Fibroblast of lung (primary cell): ENCODE data around the gene DZIP1. TPM values are rescaled to one million over a fixed set of nuclear protein-coding genes. Genes with fewer than 3 reads are reported as not detected.
A peak's percentile ranks its signal among the peaks of the same experiment; 100 is the strongest.

Experiments used
- DNase-seq, 2 donors: peaks; one replicate each; pipeline versions ENCODE4 v3.0.0 to v3.0.0-alpha.2; 2010; ENCODE audit warnings: low read depth in 2 of 2
- H2AFZ ChIP-seq: 2 replicates; pipeline ENCODE4 v1.5.1; 2012; ENCODE audit warnings: low read length, control low read depth, inconsistent platforms
- H3K27ac ChIP-seq: 2 replicates; pipeline ENCODE4 v1.5.1; 2011; ENCODE audit warnings: low read length, control low read depth; ENCODE audit not compliant: insufficient read depth
- H3K27me3 ChIP-seq: 2 replicates; pipeline ENCODE4 v1.5.1; 2011; ENCODE audit warnings: mild to moderate bottlenecking, low read length; ENCODE audit not compliant: control insufficient read depth, insufficient read depth
- H3K36me3 ChIP-seq: 2 replicates; pipeline ENCODE4 v1.5.1; 2011; ENCODE audit warnings: low read length; ENCODE audit not compliant: control insufficient read depth, insufficient read depth
- H3K4me1 ChIP-seq: 2 replicates; pipeline ENCODE4 v1.5.1; 2011; ENCODE audit warnings: low read length; ENCODE audit not compliant: control insufficient read depth, insufficient read depth; ENCODE audit errors: extremely low read depth
- H3K4me2 ChIP-seq: 2 replicates; pipeline ENCODE4 v1.5.1; 2011; ENCODE audit warnings: low read length, control low read depth; ENCODE audit not compliant: insufficient read depth; ENCODE audit errors: extremely low read depth
- H3K4me3 ChIP-seq, 4 experiments: fragments of 200-600 bp in 1 of 4; sonication (generic) in 1 of 4; replicated peaks in 1 of 4; 2 replicates each; pipeline ENCODE4 v1.5.1; 2011 to 2016; ENCODE audit warnings: low read length in 4 of 4, low read depth in 3 of 4, mild to moderate bottlenecking in 3 of 4, control low read depth in 2 of 4, inconsistent platforms in 1 of 4, mixed read lengths in 1 of 4; ENCODE audit not compliant: insufficient read depth in 1 of 4; ENCODE audit errors: control extremely low read depth in 1 of 4
- H3K79me2 ChIP-seq: 2 replicates; pipeline ENCODE4 v1.5.1; 2012; ENCODE audit warnings: mild to moderate bottlenecking, low read length, inconsistent platforms; ENCODE audit not compliant: control insufficient read depth, insufficient read depth
- H3K9ac ChIP-seq: 2 replicates; pipeline ENCODE4 v1.5.1; 2011; ENCODE audit warnings: mild to moderate bottlenecking, low read length, control low read depth; ENCODE audit not compliant: insufficient read depth
- H3K9me3 ChIP-seq: 2 replicates; pipeline ENCODE4 v1.5.1; 2012; ENCODE audit warnings: low read depth, low read length; ENCODE audit not compliant: control insufficient read depth, insufficient read depth
- H4K20me1 ChIP-seq: 2 replicates; pipeline ENCODE4 v1.5.1; 2011; ENCODE audit warnings: low read length; ENCODE audit not compliant: control insufficient read depth, insufficient read depth; ENCODE audit errors: extremely low read depth
- EZH2 ChIP-seq: IDR thresholded peaks from 2 replicates; pipeline ENCODE4 v1.5.1; 2012; ENCODE audit warnings: low read length, control low read depth, mild to moderate bottlenecking; ENCODE audit errors: missing control alignments
- polyA plus RNA-seq, 2 donors: library from polyadenylated mRNA; depleted of rRNA in 1 of 2; stranded (reverse) in 1 of 2; unstranded in 1 of 2; fragments of >200 nt; gene quantifications; 2 replicates each; pipeline ENCODE4 v1.2.1, GENCODE V29; 2011 to 2012; ENCODE audit warnings: missing spikeins in 1 of 2
- total RNA-seq: library from RNA; depleted of rRNA; stranded (reverse); fragments of >200 nt; gene quantifications from 2 replicates; pipeline ENCODE4 v1.2.1, GENCODE V29; 2014
- TF ChIP-seq, protein P1 (sequence below), 2 donors: IDR thresholded peaks in 1 of 2; conservative IDR thresholded peaks in 1 of 2; 1 replicate in 1 of 2; 2 replicates in 1 of 2; pipeline ENCODE4 v1.5.1; 2011 to 2012; ENCODE audit warnings: low read length in 2 of 2, control low read depth in 1 of 2, inconsistent platforms in 1 of 2, low read depth in 1 of 2, mild to moderate bottlenecking in 1 of 2

The DZIP1 gene
- total and polyA plus RNA-seq, 2 donors (not counting 1 experiment from before 2014, with no cell fraction given), result 24.0 to 37.3 TPM

DNA sequence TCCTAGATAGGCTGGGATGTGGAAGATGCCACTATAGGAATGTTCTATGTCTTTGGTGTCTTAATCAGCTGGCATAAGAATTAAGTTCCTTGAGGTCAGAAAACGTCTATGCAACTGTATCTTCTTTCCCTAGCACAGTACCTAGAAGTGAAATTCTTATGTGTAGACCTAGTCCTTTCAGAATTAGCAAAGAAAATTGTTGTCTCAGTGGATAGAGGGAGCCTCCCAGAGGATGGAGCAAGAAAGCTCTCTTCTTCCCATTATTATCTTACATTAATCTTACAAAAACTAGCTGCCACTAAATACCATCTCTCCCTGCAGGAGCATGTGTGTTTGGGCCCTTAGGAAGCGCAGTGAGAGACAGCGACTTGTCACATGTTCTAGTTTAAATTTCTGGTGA is 80.4 kb downstream of the DZIP1 start:
- peak in 1 of 2 donors; percentile 17 for DNase-seq

DNA sequence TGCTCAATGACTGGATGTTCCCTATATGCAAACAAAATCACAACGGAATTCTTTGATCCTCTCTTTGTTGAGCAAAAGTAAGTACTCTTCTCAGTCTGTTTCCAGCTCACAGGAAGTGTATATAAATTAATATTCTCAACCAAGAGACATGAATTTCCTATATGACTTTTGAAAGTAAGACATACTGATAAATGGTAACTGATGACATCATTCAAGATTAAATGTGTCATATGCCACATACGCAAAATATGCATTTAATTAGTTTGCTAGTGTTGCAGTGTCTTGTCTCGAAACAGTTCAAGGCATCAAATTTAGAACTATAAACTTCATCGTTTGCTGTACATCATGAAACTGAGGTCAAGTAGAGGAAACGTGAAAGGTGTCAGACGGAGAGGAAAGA is 84.1 kb downstream of the DZIP1 start:
- Histone ChIP-seq H3K9me3 (no peaks in the 10 kb centered on the region), H3K36me3 (no peaks in the 10 kb centered on the region), H3K9ac (no peak overlapping the region), H3K27me3 (peaks cover 8% of the 10 kb centered on the region), H2AFZ (no peak overlapping the region), H4K20me1 (no peaks in the 10 kb centered on the region), H3K79me2 (no peaks in the 10 kb centered on the region), H3K4me2 (no peak overlapping the region), H3K27ac (no peak overlapping the region), H3K4me3 (no peak overlapping the region), H3K4me1 (no peaks in the 10 kb centered on the region)
- TF ChIP-seq, protein P1, sequence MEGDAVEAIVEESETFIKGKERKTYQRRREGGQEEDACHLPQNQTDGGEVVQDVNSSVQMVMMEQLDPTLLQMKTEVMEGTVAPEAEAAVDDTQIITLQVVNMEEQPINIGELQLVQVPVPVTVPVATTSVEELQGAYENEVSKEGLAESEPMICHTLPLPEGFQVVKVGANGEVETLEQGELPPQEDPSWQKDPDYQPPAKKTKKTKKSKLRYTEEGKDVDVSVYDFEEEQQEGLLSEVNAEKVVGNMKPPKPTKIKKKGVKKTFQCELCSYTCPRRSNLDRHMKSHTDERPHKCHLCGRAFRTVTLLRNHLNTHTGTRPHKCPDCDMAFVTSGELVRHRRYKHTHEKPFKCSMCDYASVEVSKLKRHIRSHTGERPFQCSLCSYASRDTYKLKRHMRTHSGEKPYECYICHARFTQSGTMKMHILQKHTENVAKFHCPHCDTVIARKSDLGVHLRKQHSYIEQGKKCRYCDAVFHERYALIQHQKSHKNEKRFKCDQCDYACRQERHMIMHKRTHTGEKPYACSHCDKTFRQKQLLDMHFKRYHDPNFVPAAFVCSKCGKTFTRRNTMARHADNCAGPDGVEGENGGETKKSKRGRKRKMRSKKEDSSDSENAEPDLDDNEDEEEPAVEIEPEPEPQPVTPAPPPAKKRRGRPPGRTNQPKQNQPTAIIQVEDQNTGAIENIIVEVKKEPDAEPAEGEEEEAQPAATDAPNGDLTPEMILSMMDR (conservative IDR thresholded peaks at IDR 0.05 in 1 of 2, IDR thresholded peaks at IDR 0.05 in 1 of 2; ENCODE audit: low read depth in 1 of 2, low read length in 2 of 2), result no peak
- no peak for TF ChIP-seq EZH2
- no peak for DNase-seq

More for the DNA sequence above, 80.4 kb downstream of the DZIP1 start:
- Histone ChIP-seq H3K27ac (no peak overlapping the region), H3K4me2 (no peak overlapping the region), H3K27me3 (no peaks in the 10 kb centered on the region), H3K4me3 (no peak overlapping the region), H3K9ac (no peak overlapping the region), H3K4me1 (no peaks in the 10 kb centered on the region), H3K9me3 (no peaks in the 10 kb centered on the region), H2AFZ (no peak overlapping the region), H3K79me2 (no peaks in the 10 kb centered on the region), H3K36me3 (no peaks in the 10 kb centered on the region), H4K20me1 (no peaks in the 10 kb centered on the region)
- TF ChIP-seq, protein P1 (conservative IDR thresholded peaks at IDR 0.05 in 1 of 2, IDR thresholded peaks at IDR 0.05 in 1 of 2; ENCODE audit: low read depth in 1 of 2, low read length in 2 of 2), result no peak
- TF ChIP-seq EZH2, result no peak

DNA sequence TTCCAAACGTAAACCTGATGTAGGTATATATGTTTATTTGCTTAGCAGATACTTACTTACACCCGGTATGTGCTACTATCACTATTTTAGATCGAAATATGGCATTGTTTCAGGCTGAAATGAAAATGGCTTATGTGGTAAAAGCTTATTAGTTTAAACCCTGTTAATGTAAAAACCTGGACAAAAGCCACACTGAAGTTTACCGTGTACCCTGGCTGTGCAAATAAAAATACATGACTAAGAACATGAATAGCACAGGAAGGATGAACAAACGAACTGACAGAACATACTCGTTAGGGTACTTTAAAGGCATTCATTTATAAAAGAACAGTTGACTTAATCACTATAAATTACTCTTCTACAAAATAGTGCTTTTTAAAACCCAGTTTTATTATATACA is 85.4 kb downstream of the DZIP1 start:
- DNase-seq, result no peak
- H3K27me3 ChIP-seq, result peaks cover 10% of the 10 kb centered on the region
- no peaks in the 10 kb centered on the region for H3K36me3 ChIP-seq
- no peak for TF ChIP-seq EZH2
- TF ChIP-seq, protein P1 (conservative IDR thresholded peaks at IDR 0.05 in 1 of 2, IDR thresholded peaks at IDR 0.05 in 1 of 2; ENCODE audit: low read depth in 1 of 2, low read length in 2 of 2), result no peak
- H3K9me3 ChIP-seq, result no peaks in the 10 kb centered on the region
- H4K20me1 ChIP-seq, result no peaks in the 10 kb centered on the region
- no peak overlapping the region for H3K9ac ChIP-seq
- no peak overlapping the region for H3K4me3 ChIP-seq
- H3K79me2 ChIP-seq, result no peaks in the 10 kb centered on the region
- H2AFZ ChIP-seq, result no peak overlapping the region
- no peak overlapping the region for H3K27ac ChIP-seq
- H3K4me1 ChIP-seq, result no peaks in the 10 kb centered on the region
- H3K4me2 ChIP-seq, result no peak overlapping the region
